Inflammatory macrophage (primary cell): Measurements from ENCODE around the gene CFH.
"Not testable (repeated sequence)": the region's sequence is repeated elsewhere in the genome, so short reads cannot be mapped to it uniquely, and the experiment has no call there.

Source experiments
- DNase-seq, 2 donors: peaks; one replicate each; pipeline ENCODE4 v3.0.0-alpha.2; 2020 to 2022

CFH gene

DNA sequence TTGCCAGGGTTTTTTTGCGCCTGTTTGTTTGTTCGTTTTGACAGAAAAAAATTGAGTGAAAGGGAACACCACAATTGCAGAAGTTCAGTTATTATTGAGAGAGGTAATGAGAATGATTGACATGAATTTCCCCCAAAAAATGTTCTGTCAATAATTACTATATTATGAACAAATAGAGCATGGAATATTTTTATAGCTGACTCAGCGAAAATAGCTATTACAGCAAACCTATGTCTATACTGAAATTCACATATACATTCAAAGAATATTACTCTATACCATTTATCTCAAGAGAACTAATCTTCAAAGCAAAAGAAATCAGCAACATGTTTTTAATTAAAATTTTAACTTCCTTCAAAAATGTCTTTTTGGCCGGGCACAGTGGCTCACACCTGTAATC, 118.0 kb downstream of the CFH start:
- not testable (repeated sequence) for DNase-seq

DNA sequence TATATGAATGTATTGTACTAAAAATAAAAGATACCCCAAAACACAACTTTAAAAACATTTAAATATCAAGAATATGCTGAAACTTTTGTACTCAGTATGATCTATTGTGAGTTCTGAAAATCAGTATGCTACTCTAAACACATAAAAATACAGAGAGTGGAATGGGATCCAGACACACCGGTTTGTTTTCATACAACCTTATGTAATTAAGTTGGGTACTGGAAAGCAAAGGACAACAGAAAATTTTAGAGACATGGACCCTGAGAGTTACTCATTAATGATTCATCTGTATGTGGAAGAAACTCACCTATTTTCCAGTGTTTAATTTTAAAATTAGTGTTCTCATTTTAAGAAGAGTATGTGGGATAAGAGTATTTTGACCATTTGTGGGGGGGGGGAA, 121.9 kb downstream of the CFH start:
- no peak for DNase-seq

DNA sequence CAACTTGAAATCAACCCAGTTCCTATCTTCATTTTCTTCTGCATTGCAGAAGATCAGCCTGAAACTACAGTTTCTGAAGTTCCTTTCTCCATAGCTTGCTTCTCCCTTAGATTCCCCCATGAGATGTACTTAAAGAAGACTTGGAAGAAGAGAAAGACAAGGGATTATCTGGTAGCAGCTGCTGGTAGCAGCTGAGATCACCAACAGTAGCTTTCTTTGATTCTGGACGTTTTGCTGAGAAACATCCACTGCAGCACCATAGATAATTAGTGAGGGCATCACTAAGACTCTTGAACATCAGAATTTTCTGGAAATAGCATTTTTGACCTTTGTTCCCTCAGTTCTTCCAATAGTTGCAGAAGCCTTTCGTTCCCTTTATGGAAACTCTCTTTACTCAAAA, 122.3 kb downstream of the CFH start:
- no peak for DNase-seq

DNA sequence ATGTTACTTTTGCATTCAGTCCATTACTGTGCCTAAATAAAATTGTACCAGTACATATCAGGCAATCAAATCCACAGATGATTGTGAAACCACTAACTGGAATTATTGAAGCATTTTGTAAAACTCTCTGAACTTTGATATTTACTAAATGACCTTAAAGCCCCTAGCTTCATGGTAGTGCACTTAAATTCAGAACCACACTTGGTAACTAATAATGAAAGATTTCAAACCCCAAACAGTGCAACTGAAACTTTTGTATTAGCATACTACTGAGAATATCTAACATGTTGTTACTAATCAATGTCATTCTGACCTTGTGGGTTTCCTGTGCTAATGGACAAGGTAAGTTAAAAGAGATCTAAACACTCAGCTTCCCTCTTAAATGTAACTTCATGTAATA, 122.8 kb downstream of the CFH start, which contains the start of gene CFHR3:
Gene CFHR3, plus strand, starts transcription at position 238 of the 400 bp plus-strand sequence. Its CDS starts 47 bp downstream, at position 285.
- DNase-seq, result no peak

DNA sequence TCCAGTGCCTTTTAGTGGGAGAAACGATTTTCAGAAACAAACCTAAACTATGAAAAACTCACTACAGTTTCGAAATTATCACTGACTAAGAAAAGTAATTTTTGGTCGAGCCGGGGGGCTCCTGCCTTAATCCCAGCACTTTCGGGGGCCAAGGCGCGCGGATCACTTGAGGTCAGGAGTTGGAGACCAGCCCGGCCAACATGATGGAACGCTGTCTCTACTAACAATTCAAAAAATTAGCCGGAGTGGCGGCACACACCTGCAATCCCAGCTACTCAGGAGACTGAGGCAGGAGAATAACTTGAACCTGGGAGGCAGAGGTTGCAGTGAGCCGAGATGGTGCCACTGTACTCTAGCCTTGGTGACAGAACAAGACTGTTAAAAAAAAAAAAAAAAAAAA, 125.8 kb downstream of the CFH start:
- DNase-seq, result no peak

DNA sequence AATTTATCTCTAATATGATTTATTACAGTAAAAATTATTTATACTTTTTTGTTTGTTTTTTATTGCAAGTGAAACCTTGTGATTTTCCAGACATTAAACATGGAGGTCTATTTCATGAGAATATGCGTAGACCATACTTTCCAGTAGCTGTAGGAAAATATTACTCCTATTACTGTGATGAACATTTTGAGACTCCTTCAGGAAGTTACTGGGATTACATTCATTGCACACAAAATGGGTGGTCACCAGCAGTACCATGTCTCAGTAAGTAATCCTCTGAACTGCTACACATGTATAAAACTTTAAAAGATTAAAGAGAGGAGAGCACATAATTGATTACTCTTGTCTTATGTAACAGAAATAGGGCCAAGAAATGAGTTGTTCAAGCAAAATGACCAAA, 127.2 kb downstream of the CFH start:
- DNase-seq, result no peak

DNA sequence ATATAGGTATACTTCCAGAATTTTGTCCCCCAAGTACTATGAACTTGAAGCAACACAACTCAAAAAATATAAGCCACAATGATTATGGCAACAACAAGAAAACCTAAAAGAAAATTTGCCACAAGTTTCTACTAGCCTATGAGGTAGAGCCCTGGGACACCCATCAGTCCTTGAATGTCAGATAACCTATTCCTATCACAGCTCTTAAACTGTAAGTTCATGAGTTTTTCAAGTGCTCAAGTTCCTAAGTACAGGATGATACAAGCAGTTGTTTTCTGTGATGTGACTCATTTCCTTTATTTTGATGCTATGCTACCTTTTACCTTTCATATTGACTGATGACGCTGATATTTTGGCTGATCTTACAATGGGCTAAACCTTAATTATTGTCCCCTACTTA, 139.4 kb downstream of the CFH start:
- DNase-seq, result not testable (repeated sequence)

DNA sequence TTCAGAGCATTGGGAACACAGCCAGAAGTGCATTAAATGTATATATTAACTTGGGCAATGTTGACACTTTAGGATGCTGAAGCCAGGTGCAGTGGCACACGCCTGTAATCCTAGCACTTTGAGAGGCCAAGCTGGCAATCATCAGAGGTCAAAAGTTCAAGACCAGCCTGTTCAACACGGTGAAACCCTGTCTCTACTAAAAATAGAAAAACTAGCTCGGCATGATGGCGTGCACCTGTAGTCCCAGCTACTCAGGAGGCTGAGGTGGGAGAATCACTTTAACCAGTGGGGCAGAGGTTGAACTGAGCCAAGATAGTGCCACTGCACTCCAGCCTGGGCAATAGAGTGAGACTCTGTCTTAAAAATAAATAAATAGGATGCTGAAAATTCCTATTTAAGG, 142.3 kb downstream of the CFH start:
- DNase-seq, result not testable (repeated sequence)
